DMS153 treated with DMSO at 0.1 percent for 48 hours (cell line): ENCODE results near the gene SGSM2.
A peak's percentile ranks its signal among the peaks of the same experiment; 100 is the strongest.

Experiments
- DNase-seq: peaks from one replicate; lab custom pipeline; 2025; ENCODE audit not compliant: unreplicated experiment; lab: John Stamatoyannopoulos, UW

The SGSM2 gene

GRCh38 chr17:2335726-2336214 lies 1.5 kb upstream of the SGSM2 start:
- no peak for DNase-seq

GRCh38 chr17:2336215-2336851 lies 968 bp upstream of the SGSM2 start, which contains the start of gene TSR1:
Gene TSR1, minus strand, starts transcription at chr17:2336457. Its CDS starts 30 bp downstream, at chr17:2336427.
- DNase-seq: peak; percentile 46

GRCh38 chr17:2337544-2338314 lies 428 bp downstream of the SGSM2 start:
- DNase-seq: peak; percentile 1

DNA sequence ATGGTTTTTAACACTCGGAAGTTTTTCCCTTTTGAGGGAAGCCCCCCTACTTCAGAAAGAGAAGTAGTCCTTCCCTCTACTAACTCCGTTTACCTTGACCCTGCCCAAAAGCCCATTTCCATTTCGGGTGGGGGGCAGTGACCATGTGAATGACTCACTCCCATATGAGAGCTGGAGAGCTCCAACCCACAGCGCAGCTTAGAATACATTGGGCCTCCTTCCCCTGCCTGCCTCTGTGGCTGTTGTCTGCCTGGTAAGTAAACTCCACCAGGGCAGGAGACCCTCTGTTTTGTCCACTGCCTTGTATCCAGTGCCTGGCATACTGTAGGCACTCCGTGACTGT lies 985 bp downstream of the SGSM2 start:
- DNase-seq: no peak

GRCh38 chr17:2343421-2343820 lies 6.1 kb downstream of the SGSM2 start:
- no peak for DNase-seq

DNA sequence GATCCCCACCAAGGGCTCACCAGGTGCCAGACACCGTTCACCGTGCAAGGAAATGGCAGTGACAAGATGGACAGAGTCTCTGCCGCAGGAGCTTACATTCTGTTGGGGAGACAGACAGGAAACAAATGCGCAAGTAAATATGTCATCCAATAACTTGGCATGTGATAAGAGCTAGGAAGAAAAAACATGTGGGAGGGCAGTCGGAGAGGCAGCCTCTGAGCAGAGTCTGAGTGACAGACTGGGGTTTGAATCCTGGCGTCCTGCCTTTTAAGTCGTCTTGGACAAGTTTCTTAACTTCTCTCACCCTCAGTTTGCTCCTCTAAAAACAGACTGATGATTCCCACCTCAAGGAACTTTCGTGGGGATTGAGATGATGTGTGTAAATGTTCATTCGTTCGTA lies 7.2 kb downstream of the SGSM2 start:
- DNase-seq: no peak

DNA sequence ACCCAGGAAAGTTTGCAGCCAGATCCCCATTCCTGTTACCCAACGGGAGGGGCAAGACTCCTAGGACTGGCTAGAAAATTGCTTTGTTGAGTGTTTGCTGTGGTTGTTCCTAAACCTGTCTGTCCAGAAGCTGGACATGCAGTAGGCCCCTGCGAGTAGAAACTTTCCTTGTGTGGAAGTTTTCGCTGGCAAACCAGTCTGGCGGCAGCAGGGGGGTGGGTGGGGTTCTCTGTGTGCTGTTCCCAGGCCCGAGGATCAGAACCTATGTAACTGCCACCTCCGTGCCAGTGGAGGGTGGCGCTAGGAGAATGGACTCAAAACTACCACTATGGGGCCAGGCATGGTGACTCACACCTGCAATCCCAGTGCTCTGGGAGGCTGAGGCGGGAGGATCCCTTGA lies 9.2 kb downstream of the SGSM2 start:
- DNase-seq: no peak

- DNase-seq: peak; percentile 43
Observed at GRCh38 chr17:2347805-2348685, 10.7 kb downstream of the SGSM2 start.

DNA sequence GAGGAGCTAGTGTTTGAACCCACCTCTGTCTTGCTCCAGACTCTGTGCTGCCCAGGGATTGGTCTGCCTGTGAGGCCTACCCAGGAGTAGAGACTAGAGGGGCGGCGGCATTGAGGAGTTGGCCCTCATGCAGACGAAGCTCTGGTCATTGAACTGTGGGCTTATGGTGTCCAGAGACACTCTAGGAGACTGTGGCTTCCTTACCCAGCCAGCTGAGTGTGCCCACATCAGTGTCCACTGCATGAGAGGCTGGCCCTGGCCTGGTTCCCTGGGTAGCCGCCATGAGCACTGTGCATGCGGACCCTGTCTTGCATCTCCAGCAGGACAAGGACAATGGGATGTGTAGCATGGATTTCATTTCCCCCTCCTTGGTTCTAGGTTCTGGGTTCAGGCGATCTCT lies 14.0 kb downstream of the SGSM2 start:
- no peak for DNase-seq

DNA sequence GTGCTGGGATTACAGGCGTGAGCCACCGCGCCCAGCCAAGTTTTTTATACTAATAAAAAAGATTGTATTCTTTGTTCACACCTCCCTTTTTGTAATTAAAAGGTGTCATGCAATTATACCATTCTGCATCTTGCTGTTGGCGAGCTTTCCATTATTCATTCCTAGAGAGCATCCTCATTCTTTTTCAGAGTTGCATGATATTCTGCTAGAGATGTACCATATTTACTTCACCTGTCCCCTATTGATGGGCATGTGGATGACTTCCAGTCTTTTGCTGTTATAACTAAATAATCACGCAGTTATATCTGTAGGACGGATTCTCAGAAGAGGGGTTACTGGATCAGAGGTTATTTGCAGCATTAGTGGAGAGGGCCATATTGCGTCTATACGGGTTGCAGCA lies 17.0 kb downstream of the SGSM2 start:
- DNase-seq: no peak

DNA sequence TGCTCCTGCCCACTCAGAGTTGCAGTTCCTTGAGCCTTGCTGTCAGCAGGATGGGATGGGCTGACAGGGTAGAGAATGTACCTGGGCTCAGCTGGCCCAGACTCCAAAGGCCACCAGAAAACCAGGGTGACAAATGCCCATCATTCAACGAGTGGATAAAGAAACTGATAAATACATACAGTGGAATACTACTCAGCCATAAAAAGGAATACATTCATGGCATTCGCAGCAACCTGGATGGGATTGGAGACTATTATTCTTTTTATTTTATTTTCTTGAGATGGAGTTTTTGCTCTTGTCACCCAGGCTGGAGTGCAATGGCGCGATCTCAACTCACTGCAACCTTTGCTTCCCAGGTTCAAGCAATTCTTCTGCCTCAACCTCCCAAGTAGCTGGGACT lies 19.9 kb downstream of the SGSM2 start:
- DNase-seq: no peak

DNA sequence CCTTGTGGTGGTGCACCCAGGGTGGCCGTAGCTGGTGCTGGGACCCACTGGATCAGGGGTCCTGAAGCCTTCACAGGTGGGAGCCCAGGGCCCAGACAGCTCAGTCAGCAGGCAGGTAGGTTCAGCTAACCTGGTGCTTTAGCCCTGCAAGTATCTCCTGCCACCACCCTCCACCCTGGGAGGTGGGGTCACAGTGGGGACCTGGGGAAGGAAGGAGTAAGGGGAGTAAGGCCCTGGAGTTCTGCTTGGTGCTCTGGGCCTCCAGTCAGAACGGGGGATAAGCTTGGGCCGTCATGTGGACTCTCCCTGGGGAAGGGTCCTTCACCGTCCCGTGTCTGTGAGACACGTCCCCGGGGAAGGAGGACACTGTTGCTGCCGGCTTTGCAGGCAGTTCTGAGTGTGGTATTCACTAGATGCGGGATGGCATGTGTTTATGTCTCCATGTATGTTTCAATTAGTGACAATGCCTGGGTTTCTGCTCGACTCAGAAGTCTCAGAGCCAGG lies 20.7 kb downstream of the SGSM2 start:
- DNase-seq: no peak

- no peak for DNase-seq
Observed at GRCh38 chr17:2361010-2361760, 23.9 kb downstream of the SGSM2 start.

GRCh38 chr17:2362016-2362415 lies 24.7 kb downstream of the SGSM2 start:
- no peak for DNase-seq

DNA sequence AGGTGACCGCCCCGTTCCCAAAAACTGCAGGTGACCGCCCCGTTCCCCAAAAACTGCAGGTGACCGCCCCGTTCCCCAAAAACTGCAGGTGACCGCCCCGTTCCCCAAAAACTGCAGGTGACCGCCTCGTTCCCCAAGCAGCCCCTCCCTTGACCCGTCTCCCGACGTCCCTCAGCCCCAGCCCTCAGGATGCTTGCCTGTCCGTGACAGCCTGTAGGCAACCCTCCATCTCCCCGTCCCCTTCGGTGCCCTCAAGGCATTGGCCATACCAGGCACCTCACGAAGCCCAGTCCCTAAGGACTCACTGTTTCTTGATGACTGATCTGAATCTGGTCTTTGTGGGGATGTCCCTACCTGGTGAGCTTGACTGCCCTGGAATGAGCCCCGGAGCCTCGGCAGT lies 25.1 kb downstream of the SGSM2 start:
- no peak for DNase-seq

GRCh38 chr17:2362881-2363280 lies 25.6 kb downstream of the SGSM2 start:
- DNase-seq: no peak

DNA sequence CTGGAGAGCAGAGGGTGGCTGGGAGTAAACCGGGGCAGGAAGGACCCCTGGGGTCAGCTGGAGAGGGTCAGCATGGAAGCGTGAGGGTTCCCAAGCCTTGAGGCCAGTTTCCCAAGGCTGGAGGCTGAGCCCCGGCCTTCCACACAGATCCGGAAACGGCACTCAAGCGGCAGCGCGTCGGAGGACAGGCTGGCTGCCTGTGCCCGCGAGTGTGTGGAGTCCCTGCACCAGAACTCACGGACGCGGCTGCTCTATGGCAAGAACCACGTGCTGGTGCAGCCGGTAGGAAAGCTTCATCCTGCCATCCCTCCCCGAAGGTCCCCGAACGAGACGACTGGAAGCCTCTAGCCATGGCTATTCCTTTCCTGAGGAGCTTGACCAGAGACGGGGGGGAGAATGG lies 26.0 kb downstream of the SGSM2 start:
- no peak for DNase-seq

DNA sequence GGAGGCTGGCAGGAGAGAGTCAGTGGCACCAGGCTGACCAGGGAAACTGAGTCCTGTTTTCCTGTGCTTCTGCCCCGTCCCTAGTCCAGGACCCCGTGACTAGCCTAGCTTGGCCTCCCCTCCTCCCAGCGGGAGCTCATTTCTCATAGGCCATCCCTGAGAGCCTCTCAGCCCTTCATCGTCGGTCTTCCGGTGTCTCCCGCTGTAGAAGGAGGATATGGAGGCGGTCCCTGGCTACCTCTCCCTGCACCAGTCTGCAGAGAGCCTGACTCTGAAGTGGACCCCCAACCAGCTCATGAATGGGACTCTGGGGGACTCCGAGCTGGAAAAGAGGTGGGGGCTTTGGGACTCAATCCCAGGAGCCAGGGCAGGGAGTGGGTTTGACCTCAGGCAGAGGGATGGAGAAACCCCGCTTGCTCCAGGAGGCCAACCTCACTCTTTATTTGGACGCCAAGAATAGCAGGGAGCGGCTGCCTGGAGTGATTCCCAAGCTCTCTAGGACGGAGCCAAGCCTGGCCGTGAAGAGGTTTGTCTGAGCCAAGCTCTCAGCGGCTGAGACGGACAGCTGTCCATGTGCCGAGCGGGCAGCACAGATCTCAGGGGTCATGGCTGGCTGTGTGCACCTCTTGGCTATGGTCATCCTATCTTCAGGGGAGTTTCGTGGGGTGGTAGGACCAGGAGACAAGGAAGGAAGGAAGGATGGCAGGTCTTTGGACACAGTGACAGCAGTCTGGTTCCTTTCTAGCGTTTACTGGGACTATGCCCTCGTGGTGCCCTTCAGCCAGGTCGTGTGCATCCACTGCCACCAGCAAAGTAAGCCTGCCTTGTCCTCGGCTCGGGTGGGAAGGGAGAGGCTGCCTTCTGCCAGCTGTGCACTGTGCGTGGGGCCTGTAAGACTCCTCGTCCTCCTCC lies 26.8 kb downstream of the SGSM2 start:
- DNase-seq: no peak

DNA sequence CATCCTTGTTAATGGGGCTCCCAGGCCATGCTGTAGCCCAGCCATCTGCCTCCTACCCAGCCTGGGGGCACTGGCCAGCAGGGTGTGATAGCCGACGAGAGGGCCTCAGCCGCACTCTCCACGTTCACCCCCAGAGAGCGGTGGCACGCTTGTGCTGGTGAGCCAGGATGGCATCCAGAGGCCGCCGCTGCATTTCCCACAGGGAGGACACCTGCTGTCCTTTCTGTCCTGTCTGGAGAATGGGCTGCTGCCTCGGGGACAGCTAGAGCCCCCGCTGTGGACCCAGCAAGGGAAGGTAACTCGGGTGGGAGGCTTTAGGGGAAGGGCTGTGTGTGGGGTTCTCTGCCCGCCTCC lies 27.4 kb downstream of the SGSM2 start:
- DNase-seq: no peak

GRCh38 chr17:2365132-2365531 lies 27.8 kb downstream of the SGSM2 start:
- DNase-seq: no peak
